ENCODE measurements around the gene FMO1. TPM values are rescaled to one million over a fixed set of nuclear protein-coding genes. Genes with fewer than 3 reads are reported as not detected.

Gene FMO1
- total and polyA plus RNA-seq, 2 donors (not counting 1 experiment from before 2014, with no cell fraction given) = 0.22 TPM; not detected in 1

DNA sequence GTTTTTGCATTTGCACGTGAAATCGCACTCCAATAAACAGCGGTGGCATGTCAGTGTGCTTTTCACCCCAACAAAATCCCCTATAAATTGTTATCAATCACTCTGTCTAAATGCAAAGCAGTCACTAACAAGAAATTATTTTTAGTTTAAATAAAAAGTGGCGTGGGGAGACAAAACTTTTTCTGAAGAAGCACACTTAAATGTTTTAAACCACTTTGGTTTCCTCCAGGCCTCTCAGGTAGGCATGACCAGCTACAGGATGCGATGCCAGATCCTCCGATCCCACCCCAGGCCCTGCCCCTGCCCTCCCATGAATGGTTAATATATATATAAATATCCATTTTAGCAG, 3.6 kb downstream of the FMO1 start:
- Histone ChIP-seq H3K36me3 (ENCODE audit: control insufficient read depth, insufficient read depth, low read length) (no peaks in the 10 kb centered on the region), H3K9me3 (ENCODE audit: control insufficient read depth, insufficient read depth, low read depth, low read length) (no peaks in the 10 kb centered on the region), H2AFZ (ENCODE audit: low read length) (no peak overlapping the region), H3K27ac (ENCODE audit: insufficient read depth, low read length) (no peak overlapping the region), H3K4me2 (ENCODE audit: extremely low read depth, insufficient read depth, low read length) (peak overlapping the region; percentile 93), H3K79me2 (ENCODE audit: control insufficient read depth, insufficient read depth, low read length) (no peaks in the 10 kb centered on the region), H4K20me1 (ENCODE audit: control insufficient read depth, extremely low read depth, insufficient read depth, low read length) (no peaks in the 10 kb centered on the region), H3K27me3 (ENCODE audit: control insufficient read depth, insufficient read depth, low read length) (no peaks in the 10 kb centered on the region), H3K4me1 (ENCODE audit: control insufficient read depth, extremely low read depth, insufficient read depth, low read length) (no peaks in the 10 kb centered on the region), H3K9ac (ENCODE audit: insufficient read depth, low read length) (no peak overlapping the region), H3K4me3 (replicated peaks in 1 of 4; ENCODE audit: control extremely low read depth in 1 of 4, insufficient read depth in 1 of 4, low read depth in 3 of 4, low read length in 4 of 4) (peak overlapping the region; percentile 53 to 82 (median 66))
- no peak for DNase-seq (ENCODE audit: low read depth in 2 of 2)
- TF ChIP-seq, protein P1, sequence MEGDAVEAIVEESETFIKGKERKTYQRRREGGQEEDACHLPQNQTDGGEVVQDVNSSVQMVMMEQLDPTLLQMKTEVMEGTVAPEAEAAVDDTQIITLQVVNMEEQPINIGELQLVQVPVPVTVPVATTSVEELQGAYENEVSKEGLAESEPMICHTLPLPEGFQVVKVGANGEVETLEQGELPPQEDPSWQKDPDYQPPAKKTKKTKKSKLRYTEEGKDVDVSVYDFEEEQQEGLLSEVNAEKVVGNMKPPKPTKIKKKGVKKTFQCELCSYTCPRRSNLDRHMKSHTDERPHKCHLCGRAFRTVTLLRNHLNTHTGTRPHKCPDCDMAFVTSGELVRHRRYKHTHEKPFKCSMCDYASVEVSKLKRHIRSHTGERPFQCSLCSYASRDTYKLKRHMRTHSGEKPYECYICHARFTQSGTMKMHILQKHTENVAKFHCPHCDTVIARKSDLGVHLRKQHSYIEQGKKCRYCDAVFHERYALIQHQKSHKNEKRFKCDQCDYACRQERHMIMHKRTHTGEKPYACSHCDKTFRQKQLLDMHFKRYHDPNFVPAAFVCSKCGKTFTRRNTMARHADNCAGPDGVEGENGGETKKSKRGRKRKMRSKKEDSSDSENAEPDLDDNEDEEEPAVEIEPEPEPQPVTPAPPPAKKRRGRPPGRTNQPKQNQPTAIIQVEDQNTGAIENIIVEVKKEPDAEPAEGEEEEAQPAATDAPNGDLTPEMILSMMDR (conservative IDR thresholded peaks at IDR 0.05 in 1 of 2, IDR thresholded peaks at IDR 0.05 in 1 of 2; ENCODE audit: low read depth in 1 of 2, low read length in 2 of 2) = no peak
- TF ChIP-seq EZH2 (IDR thresholded peaks at IDR 0.05; ENCODE audit: low read length, missing control alignments) = no peak

DNA sequence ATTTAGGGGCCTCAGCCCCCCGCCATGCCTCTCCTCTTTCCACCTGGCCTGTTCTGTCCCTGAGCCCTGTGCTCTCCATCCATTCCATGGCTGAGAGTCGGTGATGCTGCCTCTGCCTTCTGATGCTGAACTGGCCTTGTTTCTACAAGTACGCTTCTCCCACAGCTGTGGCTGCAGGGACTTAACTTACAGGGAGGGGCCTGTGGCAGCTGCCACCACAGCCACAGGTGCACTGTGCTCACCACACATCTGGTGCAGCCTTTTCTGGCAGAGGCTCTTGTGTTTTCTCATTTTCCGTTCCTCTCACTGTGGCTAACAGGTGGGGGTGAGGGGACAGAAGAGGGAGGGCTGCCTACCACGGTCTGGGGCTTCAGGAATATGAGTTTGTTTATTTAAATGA, 4.2 kb downstream of the FMO1 start:
- TF ChIP-seq EZH2 (IDR thresholded peaks at IDR 0.05; ENCODE audit: low read length, missing control alignments) = no peak
- TF ChIP-seq, protein P1 (conservative IDR thresholded peaks at IDR 0.05 in 1 of 2, IDR thresholded peaks at IDR 0.05 in 1 of 2; ENCODE audit: low read depth in 1 of 2, low read length in 2 of 2) = no peak
- Histone ChIP-seq H4K20me1 (ENCODE audit: control insufficient read depth, extremely low read depth, insufficient read depth, low read length) (no peaks in the 10 kb centered on the region), H3K9me3 (ENCODE audit: control insufficient read depth, insufficient read depth, low read depth, low read length) (no peaks in the 10 kb centered on the region), H3K4me3 (replicated peaks in 1 of 4; ENCODE audit: control extremely low read depth in 1 of 4, insufficient read depth in 1 of 4, low read depth in 3 of 4, low read length in 4 of 4) (no peak overlapping the region), H3K4me1 (ENCODE audit: control insufficient read depth, extremely low read depth, insufficient read depth, low read length) (no peaks in the 10 kb centered on the region), H2AFZ (ENCODE audit: low read length) (no peak overlapping the region), H3K27ac (ENCODE audit: insufficient read depth, low read length) (no peak overlapping the region), H3K79me2 (ENCODE audit: control insufficient read depth, insufficient read depth, low read length) (no peaks in the 10 kb centered on the region), H3K27me3 (ENCODE audit: control insufficient read depth, insufficient read depth, low read length) (no peaks in the 10 kb centered on the region), H3K36me3 (ENCODE audit: control insufficient read depth, insufficient read depth, low read length) (no peaks in the 10 kb centered on the region), H3K4me2 (ENCODE audit: extremely low read depth, insufficient read depth, low read length) (no peak overlapping the region), H3K9ac (ENCODE audit: insufficient read depth, low read length) (no peak overlapping the region)
- DNase-seq (ENCODE audit: low read depth in 2 of 2) = no peak

DNA sequence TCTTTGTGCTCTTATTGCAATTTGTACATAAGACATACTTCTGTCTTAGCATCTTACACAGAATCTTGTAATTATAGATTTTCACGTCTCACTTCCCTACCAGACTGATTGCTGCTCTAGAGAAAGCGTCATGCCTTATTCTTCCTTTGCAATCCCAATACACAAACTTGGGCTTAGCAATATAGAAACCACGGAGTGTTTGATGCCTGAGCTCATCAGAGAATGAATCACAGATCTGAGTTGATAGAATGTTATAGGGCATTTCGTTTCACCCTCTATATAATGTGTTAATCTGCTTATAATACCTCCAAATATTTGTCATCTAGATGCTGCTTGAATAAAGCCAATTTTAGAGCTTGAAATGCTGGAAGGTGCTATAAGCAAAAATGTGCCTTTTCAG, 6.6 kb downstream of the FMO1 start:
- no peaks in the 10 kb centered on the region for H3K36me3 ChIP-seq (ENCODE audit: control insufficient read depth, insufficient read depth, low read length)
- no peaks in the 10 kb centered on the region for H3K79me2 ChIP-seq (ENCODE audit: control insufficient read depth, insufficient read depth, low read length)
- peak; percentile 38 to 49 for DNase-seq (ENCODE audit: low read depth in 2 of 2)
- H3K4me3 ChIP-seq (replicated peaks in 1 of 4; ENCODE audit: control extremely low read depth in 1 of 4, insufficient read depth in 1 of 4, low read depth in 3 of 4, low read length in 4 of 4) = no peak overlapping the region
- no peak for TF ChIP-seq EZH2 (IDR thresholded peaks at IDR 0.05; ENCODE audit: low read length, missing control alignments)
- TF ChIP-seq, protein P1 (conservative IDR thresholded peaks at IDR 0.05 in 1 of 2, IDR thresholded peaks at IDR 0.05 in 1 of 2; ENCODE audit: low read depth in 1 of 2, low read length in 2 of 2) = no peak
- no peak overlapping the region for H2AFZ ChIP-seq (ENCODE audit: low read length)
- H3K27ac ChIP-seq (ENCODE audit: insufficient read depth, low read length) = no peak overlapping the region
- H3K27me3 ChIP-seq (ENCODE audit: control insufficient read depth, insufficient read depth, low read length) = no peaks in the 10 kb centered on the region
- no peak overlapping the region for H3K4me2 ChIP-seq (ENCODE audit: extremely low read depth, insufficient read depth, low read length)
- H4K20me1 ChIP-seq (ENCODE audit: control insufficient read depth, extremely low read depth, insufficient read depth, low read length) = no peaks in the 10 kb centered on the region
- no peaks in the 10 kb centered on the region for H3K4me1 ChIP-seq (ENCODE audit: control insufficient read depth, extremely low read depth, insufficient read depth, low read length)
- no peaks in the 10 kb centered on the region for H3K9me3 ChIP-seq (ENCODE audit: control insufficient read depth, insufficient read depth, low read depth, low read length)
- H3K9ac ChIP-seq (ENCODE audit: insufficient read depth, low read length) = no peak overlapping the region

Measured in fibroblast of lung (primary cell).